MM.1S (cell line): ENCODE measurements around the gene TMEM132D.

ENCODE experiments used
- DNase-seq: peaks from one replicate; pipeline ENCODE4 v3.0.0-alpha.2; 2015
- H2AFZ ChIP-seq: fragments of 300-600 bp; sonication (generic); 2 replicates; pipeline ENCODE4 v1.6.0; 2016; ENCODE audit warnings: antibody characterized with exemption, low read length
- H3F3A ChIP-seq: fragments of 300-600 bp; sonication (generic); 2 replicates; pipeline ENCODE4 v1.6.1; 2016; ENCODE audit warnings: mild to moderate bottlenecking, antibody characterized with exemption, low read length, moderate library complexity, mixed read lengths; ENCODE audit not compliant: insufficient read depth
- H3K27ac ChIP-seq: fragments of 300-600 bp; sonication (generic); 2 replicates; pipeline ENCODE4 v1.5.1; 2016; ENCODE audit warnings: mild to moderate bottlenecking, low read length
- H3K27me3 ChIP-seq: fragments of 300-600 bp; sonication (generic); replicated peaks from 2 replicates; pipeline ENCODE4 v1.6.0; 2016; ENCODE audit warnings: low read length; ENCODE audit not compliant: insufficient read depth
- H3K36me3 ChIP-seq: fragments of 300-600 bp; sonication (generic); replicated peaks from 2 replicates; pipeline ENCODE4 v1.6.1; 2016; ENCODE audit warnings: mild to moderate bottlenecking, low read length, mixed read lengths; ENCODE audit not compliant: insufficient read depth
- H3K4me1 ChIP-seq: fragments of 300-600 bp; sonication (generic); 2 replicates; pipeline ENCODE4 v1.6.1; 2016; ENCODE audit warnings: low read length, mixed read lengths
- H3K4me2 ChIP-seq: fragments of 300-600 bp; sonication (generic); 2 replicates; pipeline ENCODE4 v1.6.0; 2016; ENCODE audit warnings: low read depth, low read length
- H3K4me3 ChIP-seq: fragments of 300-600 bp; sonication (generic); 2 replicates; pipeline ENCODE4 v1.5.1; 2016; ENCODE audit warnings: low read length, mixed read lengths
- H3K79me2 ChIP-seq: fragments of 300-600 bp; sonication (generic); 2 replicates; pipeline ENCODE4 v1.6.1; 2016; ENCODE audit warnings: mixed run types, low read length, mixed read lengths
- H3K9ac ChIP-seq: fragments of 300-600 bp; sonication (generic); 2 replicates; pipeline ENCODE4 v1.6.1; 2016; ENCODE audit warnings: low read length, mixed read lengths
- H3K9me2 ChIP-seq: fragments of 300-600 bp; sonication (generic); replicated peaks from 2 replicates; pipeline ENCODE4 v1.6.1; 2016; ENCODE audit warnings: mild to moderate bottlenecking, low read length, mixed read lengths; ENCODE audit not compliant: insufficient read depth
- H3K9me3 ChIP-seq: fragments of 300-600 bp; sonication (generic); replicated peaks from 2 replicates; pipeline ENCODE4 v1.6.1; 2016; ENCODE audit warnings: mild to moderate bottlenecking, low read length, mixed read lengths; ENCODE audit not compliant: insufficient read depth
- H4K20me1 ChIP-seq: fragments of 300-600 bp; sonication (generic); 2 replicates; pipeline ENCODE4 v1.6.1; 2016; ENCODE audit warnings: mild to moderate bottlenecking, low read length, moderate library complexity, mixed read lengths; ENCODE audit not compliant: insufficient read depth
- CTCF ChIP-seq: fragments of 300-600 bp; sonication (generic); IDR thresholded peaks from 2 replicates; pipeline ENCODE4 v1.5.1; 2016; ENCODE audit warnings: antibody characterized with exemption, low read length, mixed read lengths
- EZH2 ChIP-seq: fragments of 300-600 bp; sonication (generic); optimal IDR thresholded peaks from 2 replicates; pipeline ENCODE3; 2017; ENCODE audit warnings: low read depth, mild to moderate bottlenecking, antibody characterized with exemption, low read length, mixed read lengths
- EZH2phosphoT487 ChIP-seq: fragments of 300-600 bp; sonication (generic); IDR thresholded peaks from 2 replicates; pipeline ENCODE4 v1.6.1; 2018; ENCODE audit warnings: antibody characterized with exemption, low read length

TMEM132D gene

GRCh38 chr12:129651951-129652350, 251.9 kb downstream of the TMEM132D start:
- H3K4me1 ChIP-seq, result no peaks in the 10 kb centered on the region
- H3K4me2 ChIP-seq, result no peak overlapping the region
- H3K9ac ChIP-seq, result no peak overlapping the region
- H3K9me3 ChIP-seq, result no peaks in the 10 kb centered on the region
- no peak overlapping the region for H3K27ac ChIP-seq
- no peak for DNase-seq
- H3F3A ChIP-seq, result no peaks in the 10 kb centered on the region
- TF ChIP-seq EZH2 (no peak), EZH2phosphoT487 (no peak), CTCF (no peak)
- no peaks in the 10 kb centered on the region for H3K27me3 ChIP-seq
- H2AFZ ChIP-seq, result no peak overlapping the region
- no peaks in the 10 kb centered on the region for H4K20me1 ChIP-seq
- H3K9me2 ChIP-seq, result no peaks in the 10 kb centered on the region
- H3K4me3 ChIP-seq, result no peak overlapping the region
- H3K79me2 ChIP-seq, result no peaks in the 10 kb centered on the region
- H3K36me3 ChIP-seq, result no peaks in the 10 kb centered on the region

GRCh38 chr12:129641926-129642325, 261.9 kb downstream of the TMEM132D start:
- Histone ChIP-seq H2AFZ (no peak overlapping the region), H3K27me3 (no peaks in the 10 kb centered on the region), H3K36me3 (no peaks in the 10 kb centered on the region), H3K9me3 (no peaks in the 10 kb centered on the region), H3F3A (no peaks in the 10 kb centered on the region), H3K79me2 (no peaks in the 10 kb centered on the region), H3K4me3 (no peak overlapping the region), H3K27ac (no peak overlapping the region), H3K9ac (no peak overlapping the region), H3K9me2 (no peaks in the 10 kb centered on the region), H4K20me1 (no peaks in the 10 kb centered on the region), H3K4me1 (no peaks in the 10 kb centered on the region), H3K4me2 (no peak overlapping the region)
- no peak for DNase-seq
- TF ChIP-seq EZH2phosphoT487 (no peak), CTCF (no peak), EZH2 (no peak)

- Histone ChIP-seq H3K27ac (no peak overlapping the region), H3K4me2 (no peak overlapping the region), H4K20me1 (no peaks in the 10 kb centered on the region), H3K4me3 (no peak overlapping the region), H3K9ac (no peak overlapping the region), H3K9me2 (no peaks in the 10 kb centered on the region), H3K79me2 (no peaks in the 10 kb centered on the region), H2AFZ (no peak overlapping the region), H3K36me3 (no peaks in the 10 kb centered on the region), H3K9me3 (no peaks in the 10 kb centered on the region), H3F3A (no peaks in the 10 kb centered on the region), H3K27me3 (no peaks in the 10 kb centered on the region), H3K4me1 (no peaks in the 10 kb centered on the region)
- DNase-seq, result no peak
- TF ChIP-seq EZH2 (no peak), CTCF (no peak), EZH2phosphoT487 (no peak)
Measured at GRCh38 chr12:129635021-129635685, 268.7 kb downstream of the TMEM132D start.
